OCI-LY3 (cell line): Measurements from ENCODE around the gene SULF2.

Source experiments
- H2AFZ ChIP-seq: fragments of 200-600, 300-600 bp; shearing (Covaris generic); 2 replicates; pipeline ENCODE4 v1.6.0; 2014; ENCODE audit warnings: antibody characterized with exemption, low read depth, low read length
- H3K27ac ChIP-seq: fragments of 200-600, 300-600 bp; sonication (generic); 2 replicates; pipeline ENCODE4 v1.5.1; 2014; ENCODE audit warnings: mild to moderate bottlenecking, low read length, moderate library complexity, mixed read lengths
- H3K27me3 ChIP-seq: fragments of 200-600, 300-600 bp; sonication (generic); 2 replicates; pipeline ENCODE4 v1.6.1; 2014; ENCODE audit warnings: low read depth, low read length, mixed read lengths
- H3K36me3 ChIP-seq: fragments of 200-600, 300-600 bp; sonication (generic); replicated peaks from 2 replicates; pipeline ENCODE3; 2014; ENCODE audit warnings: low read depth, low read length, mixed read lengths
- H3K4me1 ChIP-seq: fragments of 300-600, 200-600 bp; sonication (generic); 2 replicates; pipeline ENCODE4 v1.6.1; 2014; ENCODE audit warnings: low read length, mixed read lengths
- H3K4me2 ChIP-seq: fragments of 200-600, 300-600 bp; sonication (generic); 2 replicates; pipeline ENCODE4 v1.6.1; 2014; ENCODE audit warnings: low read length, mixed read lengths
- H3K4me3 ChIP-seq: fragments of 300-600, 200-600 bp; sonication (generic); 2 replicates; pipeline ENCODE4 v1.5.1; 2014; ENCODE audit warnings: antibody characterized with exemption, mild to moderate bottlenecking, low read length, moderate library complexity
- H3K79me2 ChIP-seq: fragments of 300-600, 200-600 bp; shearing (Covaris generic); 2 replicates; pipeline ENCODE4 v1.6.1; 2014; ENCODE audit warnings: mild to moderate bottlenecking, low read length, mixed read lengths
- H3K9ac ChIP-seq: fragments of 300-600, 200-600 bp; shearing (Covaris generic); 2 replicates; pipeline ENCODE4 v1.6.0; 2014; ENCODE audit warnings: mild to moderate bottlenecking, low read length, moderate library complexity
- H3K9me3 ChIP-seq: fragments of 200-600, 300-600 bp; shearing (Covaris generic); 2 replicates; pipeline ENCODE4 v1.6.1; 2014; ENCODE audit warnings: low read length, mixed read lengths; ENCODE audit not compliant: insufficient read depth
- H4K20me1 ChIP-seq: fragments of 200-600, 300-600 bp; sonication (generic); 2 replicates; pipeline ENCODE4 v1.6.1; 2016; ENCODE audit warnings: low read length, mixed read lengths; ENCODE audit not compliant: insufficient read depth
- EZH2phosphoT487 ChIP-seq: fragments of 200-600 bp; shearing (Covaris generic); IDR thresholded peaks from 2 replicates; pipeline ENCODE4 v1.6.1; 2018; ENCODE audit warnings: antibody characterized with exemption, mixed run types, low read depth
- TF ChIP-seq, protein P1 (sequence below): fragments of 200-600, 300-600 bp; sonication (generic); IDR thresholded peaks from 2 replicates; pipeline ENCODE4 v1.5.1; 2014; ENCODE audit warnings: antibody characterized with exemption, low read length, low read depth

Gene SULF2

DNA sequence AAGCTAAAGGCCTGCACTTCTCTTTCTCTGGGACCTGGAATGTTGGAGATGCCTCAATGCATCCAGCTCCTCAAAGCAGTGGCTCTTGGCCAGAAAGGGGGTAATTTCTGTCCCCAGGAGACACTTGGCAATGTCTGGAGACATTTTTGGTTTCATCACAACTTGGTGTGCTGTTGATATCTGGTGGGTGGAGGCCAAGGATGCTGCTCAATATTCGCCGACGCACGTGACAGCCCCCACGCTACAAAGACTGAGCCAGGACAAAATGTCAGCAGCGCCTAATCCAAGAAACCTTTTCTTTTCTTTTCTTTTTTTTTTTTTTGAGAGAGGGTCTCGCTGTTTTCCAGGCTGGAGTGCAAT lies 79.8 kb downstream of the SULF2 start:
- Histone ChIP-seq H4K20me1 (peaks cover 6% of the 10 kb centered on the region; the same call in 1 of the 2 replicates), H2AFZ (no peak overlapping the region), H3K79me2 (no peaks in the 10 kb centered on the region), H3K4me2 (peak overlapping the region; percentile 13; the same call in 1 of the 2 replicates), H3K4me1 (peaks cover 30% of the 10 kb centered on the region), H3K9ac (no peak overlapping the region), H3K36me3 (no peaks in the 10 kb centered on the region), H3K9me3 (no peaks in the 10 kb centered on the region), H3K4me3 (no peak overlapping the region), H3K27ac (no peak overlapping the region), H3K27me3 (peaks cover 55% of the 10 kb centered on the region)
- TF ChIP-seq, protein P1, sequence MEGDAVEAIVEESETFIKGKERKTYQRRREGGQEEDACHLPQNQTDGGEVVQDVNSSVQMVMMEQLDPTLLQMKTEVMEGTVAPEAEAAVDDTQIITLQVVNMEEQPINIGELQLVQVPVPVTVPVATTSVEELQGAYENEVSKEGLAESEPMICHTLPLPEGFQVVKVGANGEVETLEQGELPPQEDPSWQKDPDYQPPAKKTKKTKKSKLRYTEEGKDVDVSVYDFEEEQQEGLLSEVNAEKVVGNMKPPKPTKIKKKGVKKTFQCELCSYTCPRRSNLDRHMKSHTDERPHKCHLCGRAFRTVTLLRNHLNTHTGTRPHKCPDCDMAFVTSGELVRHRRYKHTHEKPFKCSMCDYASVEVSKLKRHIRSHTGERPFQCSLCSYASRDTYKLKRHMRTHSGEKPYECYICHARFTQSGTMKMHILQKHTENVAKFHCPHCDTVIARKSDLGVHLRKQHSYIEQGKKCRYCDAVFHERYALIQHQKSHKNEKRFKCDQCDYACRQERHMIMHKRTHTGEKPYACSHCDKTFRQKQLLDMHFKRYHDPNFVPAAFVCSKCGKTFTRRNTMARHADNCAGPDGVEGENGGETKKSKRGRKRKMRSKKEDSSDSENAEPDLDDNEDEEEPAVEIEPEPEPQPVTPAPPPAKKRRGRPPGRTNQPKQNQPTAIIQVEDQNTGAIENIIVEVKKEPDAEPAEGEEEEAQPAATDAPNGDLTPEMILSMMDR: no peak
- TF ChIP-seq EZH2phosphoT487: no peak

DNA sequence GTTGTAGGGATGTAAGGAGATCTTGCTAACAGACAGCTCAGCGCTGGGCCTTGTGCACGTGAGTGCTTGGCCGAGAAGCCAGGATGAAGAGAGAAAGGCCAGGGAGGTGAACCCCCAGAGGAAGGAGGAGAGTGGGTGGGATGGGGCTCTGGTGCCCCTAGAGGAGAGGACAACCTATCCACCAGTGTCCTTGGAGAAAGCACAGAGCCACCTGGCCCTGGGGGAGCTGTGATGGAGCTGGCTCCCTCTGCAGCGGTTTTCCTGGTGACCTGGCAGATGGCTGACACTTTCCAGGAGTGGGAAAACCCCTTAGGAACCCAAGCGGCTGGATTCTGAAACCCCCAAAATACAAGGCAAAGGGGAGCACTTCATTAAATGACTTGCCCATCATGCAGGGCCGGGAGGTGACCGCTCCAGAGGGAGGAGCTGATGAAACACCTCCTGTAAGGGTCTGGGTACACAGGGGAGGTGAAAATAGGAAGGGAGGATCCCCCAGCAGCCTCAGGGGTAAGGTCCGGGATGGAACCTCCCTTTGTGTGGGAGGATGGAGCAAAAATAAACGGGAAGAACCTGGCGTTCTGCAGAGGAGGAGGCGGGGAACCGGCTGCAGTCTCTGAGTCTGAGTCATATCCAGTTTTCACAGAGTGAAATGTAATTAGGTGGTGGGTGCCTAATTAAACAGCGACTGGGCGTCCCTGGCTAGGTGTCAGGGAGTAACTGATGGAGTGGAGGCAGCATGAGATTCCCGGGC lies 80.4 kb downstream of the SULF2 start:
- H3K9me3 ChIP-seq: no peaks in the 10 kb centered on the region
- no peak overlapping the region for H3K27ac ChIP-seq
- no peak overlapping the region for H3K9ac ChIP-seq
- peaks cover 6% of the 10 kb centered on the region; the same call in 1 of the 2 replicates for H4K20me1 ChIP-seq
- peaks cover 50% of the 10 kb centered on the region for H3K27me3 ChIP-seq
- H2AFZ ChIP-seq: no peak overlapping the region
- H3K36me3 ChIP-seq: no peaks in the 10 kb centered on the region
- peak overlapping the region; percentile 13 for H3K4me2 ChIP-seq
- TF ChIP-seq, protein P1: no peak
- no peak for TF ChIP-seq EZH2phosphoT487
- H3K79me2 ChIP-seq: no peaks in the 10 kb centered on the region
- no peak overlapping the region for H3K4me3 ChIP-seq
- H3K4me1 ChIP-seq: peaks cover 30% of the 10 kb centered on the region

- no peak overlapping the region for H3K27ac ChIP-seq
- no peaks in the 10 kb centered on the region for H3K79me2 ChIP-seq
- peaks cover 6% of the 10 kb centered on the region; the same call in 1 of the 2 replicates for H4K20me1 ChIP-seq
- peaks cover 24% of the 10 kb centered on the region for H3K4me1 ChIP-seq
- H3K4me3 ChIP-seq: no peak overlapping the region
- H3K4me2 ChIP-seq: no peak overlapping the region
- TF ChIP-seq, protein P1: no peak
- TF ChIP-seq EZH2phosphoT487: no peak
- no peaks in the 10 kb centered on the region for H3K36me3 ChIP-seq
- no peak overlapping the region for H2AFZ ChIP-seq
- peaks cover 45% of the 10 kb centered on the region for H3K27me3 ChIP-seq
- no peak overlapping the region for H3K9ac ChIP-seq
- H3K9me3 ChIP-seq: no peaks in the 10 kb centered on the region
Observed at GRCh38 chr20:47703748-47704147, 81.5 kb downstream of the SULF2 start.

GRCh38 chr20:47701612-47702011 lies 83.7 kb downstream of the SULF2 start:
- H3K9me3 ChIP-seq: no peaks in the 10 kb centered on the region
- H3K4me3 ChIP-seq: no peak overlapping the region
- H3K4me2 ChIP-seq: no peak overlapping the region
- H2AFZ ChIP-seq: no peak overlapping the region
- no peaks in the 10 kb centered on the region for H4K20me1 ChIP-seq
- H3K27me3 ChIP-seq: peaks cover 34% of the 10 kb centered on the region
- TF ChIP-seq, protein P1: no peak
- TF ChIP-seq EZH2phosphoT487: no peak
- no peaks in the 10 kb centered on the region for H3K79me2 ChIP-seq
- no peaks in the 10 kb centered on the region for H3K36me3 ChIP-seq
- peaks cover 8% of the 10 kb centered on the region for H3K4me1 ChIP-seq
- no peak overlapping the region for H3K27ac ChIP-seq
- H3K9ac ChIP-seq: no peak overlapping the region
